GM12873 (cell line): ENCODE data around the gene CASKIN2.

Source experiments
- TF ChIP-seq, protein P1 (sequence below): IDR thresholded peaks from 2 replicates; pipeline ENCODE4 v1.5.1; 2012; ENCODE audit warnings: low read depth, mild to moderate bottlenecking, moderate library complexity, low read length, control low read depth; ENCODE audit not compliant: insufficient read depth; ENCODE audit errors: missing control alignments

CASKIN2 gene

GRCh38 chr17:75558666-75559530 lies 43.6 kb upstream of the CASKIN2 start:
- TF ChIP-seq, protein P1, sequence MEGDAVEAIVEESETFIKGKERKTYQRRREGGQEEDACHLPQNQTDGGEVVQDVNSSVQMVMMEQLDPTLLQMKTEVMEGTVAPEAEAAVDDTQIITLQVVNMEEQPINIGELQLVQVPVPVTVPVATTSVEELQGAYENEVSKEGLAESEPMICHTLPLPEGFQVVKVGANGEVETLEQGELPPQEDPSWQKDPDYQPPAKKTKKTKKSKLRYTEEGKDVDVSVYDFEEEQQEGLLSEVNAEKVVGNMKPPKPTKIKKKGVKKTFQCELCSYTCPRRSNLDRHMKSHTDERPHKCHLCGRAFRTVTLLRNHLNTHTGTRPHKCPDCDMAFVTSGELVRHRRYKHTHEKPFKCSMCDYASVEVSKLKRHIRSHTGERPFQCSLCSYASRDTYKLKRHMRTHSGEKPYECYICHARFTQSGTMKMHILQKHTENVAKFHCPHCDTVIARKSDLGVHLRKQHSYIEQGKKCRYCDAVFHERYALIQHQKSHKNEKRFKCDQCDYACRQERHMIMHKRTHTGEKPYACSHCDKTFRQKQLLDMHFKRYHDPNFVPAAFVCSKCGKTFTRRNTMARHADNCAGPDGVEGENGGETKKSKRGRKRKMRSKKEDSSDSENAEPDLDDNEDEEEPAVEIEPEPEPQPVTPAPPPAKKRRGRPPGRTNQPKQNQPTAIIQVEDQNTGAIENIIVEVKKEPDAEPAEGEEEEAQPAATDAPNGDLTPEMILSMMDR, result no peak

GRCh38 chr17:75557852-75558665 lies 42.7 kb upstream of the CASKIN2 start:
- TF ChIP-seq, protein P1, result no peak

DNA sequence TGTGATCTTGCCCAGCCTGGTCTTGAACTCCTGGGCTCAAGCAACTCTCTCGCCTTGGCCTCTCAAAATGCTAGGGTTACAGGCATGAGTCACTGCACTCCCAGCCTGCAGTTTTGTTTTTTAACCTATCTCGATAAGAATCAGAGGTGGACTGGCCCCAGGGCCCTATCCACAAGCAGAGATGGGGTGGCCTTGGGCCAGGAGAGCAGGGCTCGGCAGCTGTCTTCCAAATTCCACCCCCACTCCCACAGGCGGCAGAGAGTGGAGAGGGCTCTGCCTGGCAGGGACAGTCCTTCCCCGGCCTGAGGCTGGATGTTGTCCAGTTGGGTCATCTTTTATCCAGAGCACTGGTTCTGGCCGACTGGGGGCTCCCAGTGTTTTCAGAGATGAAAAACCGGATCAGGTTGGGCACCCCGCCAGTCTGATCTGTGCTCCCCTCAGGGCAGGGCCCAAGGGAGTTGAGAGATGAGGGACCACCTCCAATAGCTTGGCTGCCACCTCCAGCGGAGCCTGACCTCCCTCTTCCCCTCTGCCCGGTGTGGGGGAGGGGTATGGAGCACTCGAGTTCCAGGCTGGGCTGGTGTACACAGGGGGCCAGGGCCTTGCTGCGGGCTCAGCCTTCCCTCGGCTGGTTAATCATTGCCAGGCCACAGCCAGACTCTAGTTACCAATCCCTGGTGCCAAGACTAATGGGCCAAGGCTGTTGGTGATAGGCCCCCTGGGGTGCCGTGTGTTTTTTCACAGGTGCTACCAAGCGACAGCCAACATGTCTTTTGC lies 41.9 kb upstream of the CASKIN2 start:
- TF ChIP-seq, protein P1, result no peak

DNA sequence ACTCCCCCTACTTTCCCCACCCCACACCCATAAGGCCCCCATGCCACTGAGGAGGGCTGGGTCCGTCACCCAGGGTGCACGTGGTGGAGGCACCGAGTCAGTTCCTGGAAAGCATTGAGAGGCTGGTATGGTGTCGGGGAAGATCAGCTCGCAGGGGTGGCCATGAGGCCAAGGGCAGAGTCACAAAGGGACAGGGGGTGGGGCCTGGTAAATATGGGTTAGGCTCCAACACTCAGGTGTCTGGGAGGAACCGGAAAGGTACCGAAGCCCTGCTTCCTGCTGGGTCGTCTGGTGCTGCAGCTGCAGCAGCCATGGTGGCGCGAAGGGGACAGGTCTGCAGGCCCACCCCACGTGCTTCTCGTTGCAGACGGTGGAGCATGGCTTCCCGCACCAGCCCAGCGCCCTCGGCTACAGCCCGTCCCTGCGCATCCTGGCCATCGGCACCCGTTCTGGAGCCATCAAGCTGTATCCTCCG lies 40.4 kb upstream of the CASKIN2 start:
- TF ChIP-seq, protein P1, result no peak

GRCh38 chr17:75553295-75554110 lies 38.2 kb upstream of the CASKIN2 start:
- TF ChIP-seq, protein P1, result no peak

DNA sequence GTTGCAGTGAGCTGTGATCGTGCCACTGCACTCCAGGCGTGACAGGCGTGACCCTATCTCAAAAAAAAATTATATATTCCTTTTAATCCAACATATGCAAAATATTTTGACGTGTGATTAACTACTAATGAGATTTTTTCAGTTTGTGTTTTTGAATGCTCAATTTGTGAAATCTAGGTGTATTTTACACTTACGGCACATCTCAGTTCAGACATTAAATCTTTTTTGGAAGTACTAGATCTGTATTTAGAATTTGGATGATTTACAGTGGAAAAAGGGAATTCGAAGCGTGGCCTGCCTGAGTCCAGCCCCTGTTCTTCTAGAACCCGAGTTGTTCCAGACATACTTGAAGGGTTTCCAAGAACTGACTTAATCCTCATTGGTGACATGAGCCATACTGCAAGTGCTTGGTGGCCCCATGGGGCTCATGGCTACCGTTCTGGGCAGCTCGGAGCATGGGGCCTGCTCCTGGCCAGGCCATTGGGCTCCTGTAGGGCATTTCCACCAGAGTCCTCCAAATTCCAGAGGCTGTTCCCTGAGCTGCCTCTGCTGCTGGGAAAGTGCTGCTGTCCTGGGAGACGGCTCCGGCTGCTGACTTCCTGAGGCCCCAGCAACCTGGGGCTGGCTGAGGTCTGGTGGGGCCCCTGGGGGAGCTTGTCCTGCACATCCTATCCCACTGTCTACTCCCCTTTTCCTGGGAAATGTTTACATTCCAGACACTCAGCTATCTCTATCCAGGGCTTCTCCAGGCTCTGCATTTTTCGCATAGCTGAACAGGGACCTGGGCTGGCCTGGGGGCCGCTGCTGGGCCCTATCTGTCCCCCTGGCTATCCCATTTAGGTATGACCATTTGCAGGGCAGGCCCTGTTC lies 37.3 kb upstream of the CASKIN2 start:
- TF ChIP-seq, protein P1, result no peak
